Astrocyte (in vitro differentiated cells and primary cell): ENCODE data around the gene PPP1R1A. TPM values are rescaled to one million over a fixed set of nuclear protein-coding genes. Genes with fewer than 3 reads are reported as not detected.

Source experiments
- DNase-seq: peaks from one replicate; pipeline ENCODE4 v3.0.0-alpha.2; 2010; ENCODE audit warnings: low read depth
- FAIRE-seq: peaks from 2 replicates; lab custom pipeline; 2011; peaks lifted over from hg19 to GRCh38; lab: Jason Lieb, UNC
- H2AFZ ChIP-seq: 2 replicates; pipeline ENCODE4 v1.6.0; 2012; ENCODE audit warnings: low read depth, low read length, inconsistent platforms
- H3K27ac ChIP-seq: 2 replicates; pipeline ENCODE4 v1.5.1; 2011; ENCODE audit warnings: low read depth, low read length, inconsistent platforms
- H3K27me3 ChIP-seq: 2 replicates; pipeline ENCODE4 v1.6.0; 2011; ENCODE audit warnings: low read length, inconsistent platforms; ENCODE audit not compliant: insufficient read depth
- H3K36me3 ChIP-seq: 2 replicates; pipeline ENCODE4 v1.5.1; 2011; ENCODE audit warnings: low read length, inconsistent platforms; ENCODE audit not compliant: insufficient read depth
- H3K4me1 ChIP-seq: 2 replicates; pipeline ENCODE4 v1.5.1; 2011; ENCODE audit warnings: low read length, inconsistent platforms; ENCODE audit not compliant: insufficient read depth
- H3K4me2 ChIP-seq: 2 replicates; pipeline ENCODE4 v1.6.0; 2012; ENCODE audit warnings: low read length, inconsistent platforms
- H3K4me3 ChIP-seq: 2 replicates; pipeline ENCODE4 v1.5.1; 2011; ENCODE audit warnings: low read depth, mild to moderate bottlenecking, low read length, inconsistent platforms; ENCODE audit not compliant: insufficient read depth
- H3K79me2 ChIP-seq: 2 replicates; pipeline ENCODE4 v1.6.0; 2012; ENCODE audit warnings: mild to moderate bottlenecking, low read length, inconsistent platforms; ENCODE audit not compliant: insufficient read depth
- H3K9ac ChIP-seq: 2 replicates; pipeline ENCODE4 v1.6.0; 2012; ENCODE audit warnings: mild to moderate bottlenecking, low read length, inconsistent platforms
- H3K9me3 ChIP-seq: 2 replicates; pipeline ENCODE4 v1.5.1; 2012; ENCODE audit warnings: low read depth, mild to moderate bottlenecking, low read length, inconsistent platforms; ENCODE audit not compliant: insufficient read depth
- H4K20me1 ChIP-seq: 2 replicates; pipeline ENCODE4 v1.6.0; 2012; ENCODE audit warnings: low read length, inconsistent platforms; ENCODE audit not compliant: insufficient read depth
- H3K27ac Mint-ChIP-seq: one replicate; pipeline ENCODE4 v1.8.0; 2021; ENCODE audit warnings: mild to moderate bottlenecking, mixed read lengths; ENCODE audit not compliant: unreplicated experiment
- H3K27me3 Mint-ChIP-seq: one replicate; pipeline ENCODE4 v1.8.0; 2021; ENCODE audit warnings: low read depth, mixed read lengths; ENCODE audit not compliant: unreplicated experiment
- H3K36me3 Mint-ChIP-seq: one replicate; pipeline ENCODE4 v1.8.0; 2021; ENCODE audit warnings: low read depth, mixed read lengths; ENCODE audit not compliant: unreplicated experiment
- H3K4me1 Mint-ChIP-seq: one replicate; pipeline ENCODE4 v1.8.0; 2021; ENCODE audit warnings: low read depth, mixed read lengths; ENCODE audit not compliant: unreplicated experiment
- H3K4me3 Mint-ChIP-seq: one replicate; pipeline ENCODE4 v1.8.0; 2021; ENCODE audit warnings: mild to moderate bottlenecking, moderate library complexity, mixed read lengths; ENCODE audit not compliant: unreplicated experiment
- H3K9me3 Mint-ChIP-seq: one replicate; pipeline ENCODE4 v1.8.0; 2021; ENCODE audit warnings: mild to moderate bottlenecking, mixed read lengths; ENCODE audit not compliant: unreplicated experiment
- EZH2 ChIP-seq: IDR thresholded peaks from 2 replicates; pipeline ENCODE4 v1.6.1; 2012; ENCODE audit warnings: mild to moderate bottlenecking, low read length, inconsistent platforms; ENCODE audit not compliant: insufficient read depth
- total RNA-seq: library from RNA; stranded (reverse); gene quantifications from 2 replicates; pipeline ENCODE4 v1.2.1, GENCODE V29; 2021
- TF ChIP-seq, protein P1 (sequence below): IDR thresholded peaks from 2 replicates; pipeline ENCODE4 v1.5.1; 2011; ENCODE audit warnings: low read depth, mild to moderate bottlenecking, inconsistent platforms, low read length, moderate library complexity; ENCODE audit not compliant: insufficient read depth

PPP1R1A gene
- total RNA-seq, 1 donor from 2014 or later: 0.52 TPM

DNA sequence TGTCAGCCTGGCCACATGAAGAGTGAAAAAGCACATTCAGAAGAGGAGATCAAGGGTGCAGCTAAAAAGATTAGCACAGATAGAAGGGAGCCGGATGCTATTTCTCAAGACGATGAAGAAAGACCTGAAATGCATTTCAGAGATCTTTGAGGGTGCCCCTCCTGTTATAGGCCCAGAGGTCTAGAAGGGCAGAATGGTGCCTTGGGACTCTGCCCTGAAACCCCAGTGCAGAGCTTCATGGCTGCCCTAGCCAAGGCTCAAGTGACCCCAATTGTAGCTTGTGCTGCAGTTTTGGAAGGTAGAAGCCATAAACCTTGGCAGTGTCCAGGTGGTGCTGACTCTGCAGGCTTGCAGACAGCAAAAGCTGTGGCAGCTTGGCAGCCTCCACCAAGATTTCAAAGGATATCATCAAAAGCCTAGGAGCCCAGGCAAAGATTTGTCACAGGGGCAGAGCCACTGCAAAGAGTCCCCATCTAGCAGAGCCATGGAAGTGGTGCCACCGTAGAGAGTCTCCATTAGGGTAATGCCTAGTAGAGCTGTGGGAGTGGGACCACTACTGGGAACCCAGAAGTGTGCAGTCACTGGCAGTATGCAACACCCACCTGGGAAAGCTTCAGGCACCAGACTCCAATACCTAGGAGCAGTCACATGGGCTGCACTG is 39.9 kb upstream of the PPP1R1A start:
- no peak overlapping the region for H3K4me2 ChIP-seq
- H3K36me3 Mint-ChIP-seq: no peaks in the 10 kb centered on the region
- H3K4me1 ChIP-seq: no peaks in the 10 kb centered on the region
- H3K4me3 ChIP-seq: no peak overlapping the region
- no peak overlapping the region for H3K9ac ChIP-seq
- no peak overlapping the region for H3K27ac ChIP-seq
- peaks cover 13% of the 10 kb centered on the region for H3K27me3 Mint-ChIP-seq
- H3K4me3 Mint-ChIP-seq: no peak overlapping the region
- no peak for FAIRE-seq
- H4K20me1 ChIP-seq: no peaks in the 10 kb centered on the region
- no peak overlapping the region for H2AFZ ChIP-seq
- peaks cover 12% of the 10 kb centered on the region for H3K9me3 Mint-ChIP-seq
- no peaks in the 10 kb centered on the region for H3K36me3 ChIP-seq
- H3K79me2 ChIP-seq: no peaks in the 10 kb centered on the region
- H3K9me3 ChIP-seq: no peaks in the 10 kb centered on the region
- no peak for TF ChIP-seq EZH2
- TF ChIP-seq, protein P1, sequence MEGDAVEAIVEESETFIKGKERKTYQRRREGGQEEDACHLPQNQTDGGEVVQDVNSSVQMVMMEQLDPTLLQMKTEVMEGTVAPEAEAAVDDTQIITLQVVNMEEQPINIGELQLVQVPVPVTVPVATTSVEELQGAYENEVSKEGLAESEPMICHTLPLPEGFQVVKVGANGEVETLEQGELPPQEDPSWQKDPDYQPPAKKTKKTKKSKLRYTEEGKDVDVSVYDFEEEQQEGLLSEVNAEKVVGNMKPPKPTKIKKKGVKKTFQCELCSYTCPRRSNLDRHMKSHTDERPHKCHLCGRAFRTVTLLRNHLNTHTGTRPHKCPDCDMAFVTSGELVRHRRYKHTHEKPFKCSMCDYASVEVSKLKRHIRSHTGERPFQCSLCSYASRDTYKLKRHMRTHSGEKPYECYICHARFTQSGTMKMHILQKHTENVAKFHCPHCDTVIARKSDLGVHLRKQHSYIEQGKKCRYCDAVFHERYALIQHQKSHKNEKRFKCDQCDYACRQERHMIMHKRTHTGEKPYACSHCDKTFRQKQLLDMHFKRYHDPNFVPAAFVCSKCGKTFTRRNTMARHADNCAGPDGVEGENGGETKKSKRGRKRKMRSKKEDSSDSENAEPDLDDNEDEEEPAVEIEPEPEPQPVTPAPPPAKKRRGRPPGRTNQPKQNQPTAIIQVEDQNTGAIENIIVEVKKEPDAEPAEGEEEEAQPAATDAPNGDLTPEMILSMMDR: no peak
- no peaks in the 10 kb centered on the region for H3K4me1 Mint-ChIP-seq
- DNase-seq: no peak
- no peaks in the 10 kb centered on the region for H3K27me3 ChIP-seq
- H3K27ac Mint-ChIP-seq: no peak overlapping the region

DNA sequence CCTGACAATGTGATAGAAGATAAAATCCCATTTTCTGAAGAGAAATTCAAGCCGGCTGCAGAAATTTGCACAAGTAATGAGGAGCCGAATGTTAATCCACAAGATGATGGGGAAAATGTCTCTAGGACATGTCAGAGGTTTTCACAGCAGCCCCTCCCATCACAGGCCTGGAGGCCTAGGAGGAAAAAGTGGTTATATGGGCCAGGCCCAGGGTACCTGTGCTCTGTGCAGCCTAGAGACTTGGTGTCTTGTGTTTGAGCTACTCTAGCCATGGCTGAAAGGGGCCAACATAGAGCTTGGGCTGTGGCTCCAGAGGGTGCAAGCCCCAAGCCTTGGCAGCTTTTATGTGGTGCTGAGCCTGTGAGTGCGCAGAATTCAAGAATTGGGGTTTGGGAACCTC is 38.8 kb upstream of the PPP1R1A start:
- H3K4me1 ChIP-seq: no peaks in the 10 kb centered on the region
- Mint-ChIP-seq H3K27me3 (peaks cover 4% of the 10 kb centered on the region), H3K4me1 (no peaks in the 10 kb centered on the region), H3K4me3 (no peak overlapping the region), H3K36me3 (no peaks in the 10 kb centered on the region), H3K27ac (no peak overlapping the region), H3K9me3 (peaks cover 12% of the 10 kb centered on the region)
- no peaks in the 10 kb centered on the region for H3K27me3 ChIP-seq
- TF ChIP-seq EZH2: no peak
- TF ChIP-seq, protein P1: no peak
- no peaks in the 10 kb centered on the region for H3K36me3 ChIP-seq
- H3K4me2 ChIP-seq: no peak overlapping the region
- H4K20me1 ChIP-seq: no peaks in the 10 kb centered on the region
- FAIRE-seq (no peak), DNase-seq (no peak)
- no peak overlapping the region for H3K4me3 ChIP-seq
- H3K9me3 ChIP-seq: no peaks in the 10 kb centered on the region
- H3K9ac ChIP-seq: no peak overlapping the region
- no peak overlapping the region for H2AFZ ChIP-seq
- H3K79me2 ChIP-seq: no peaks in the 10 kb centered on the region
- no peak overlapping the region for H3K27ac ChIP-seq

DNA sequence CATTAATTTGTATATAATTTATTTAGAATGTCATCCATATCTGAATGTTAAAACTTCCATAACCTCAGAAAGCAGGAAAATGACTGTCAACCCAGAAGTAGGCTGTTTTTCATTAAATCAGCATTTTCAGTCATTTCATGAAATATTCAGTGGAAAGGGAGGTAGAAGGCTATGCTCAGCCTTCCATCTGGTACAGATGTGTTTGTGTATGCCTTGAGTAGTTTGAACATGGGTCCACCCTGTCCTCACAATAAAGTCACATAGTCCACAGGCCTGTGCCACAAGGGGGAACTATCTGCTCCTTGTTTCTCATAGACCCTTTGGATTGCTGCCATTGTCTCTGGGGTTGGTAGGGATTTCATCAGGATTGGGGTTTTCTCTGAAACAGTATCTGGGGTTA is 37.1 kb upstream of the PPP1R1A start:
- no peaks in the 10 kb centered on the region for H3K36me3 Mint-ChIP-seq

More for the DNA sequence above, 37.1 kb upstream of the PPP1R1A start:
- no peak for FAIRE-seq
- no peaks in the 10 kb centered on the region for H3K9me3 ChIP-seq
- no peaks in the 10 kb centered on the region for H3K4me1 ChIP-seq
- Mint-ChIP-seq H3K27ac (no peak overlapping the region), H3K9me3 (peaks cover 12% of the 10 kb centered on the region), H3K4me1 (no peaks in the 10 kb centered on the region), H3K4me3 (no peak overlapping the region), H3K27me3 (peaks cover 6% of the 10 kb centered on the region)
- H2AFZ ChIP-seq: no peak overlapping the region
- H3K27ac ChIP-seq: no peak overlapping the region
- no peaks in the 10 kb centered on the region for H3K79me2 ChIP-seq
- no peaks in the 10 kb centered on the region for H4K20me1 ChIP-seq
- H3K4me2 ChIP-seq: no peak overlapping the region
- H3K27me3 ChIP-seq: peaks cover 2% of the 10 kb centered on the region
- no peak for TF ChIP-seq EZH2
- TF ChIP-seq, protein P1: no peak
- no peaks in the 10 kb centered on the region for H3K36me3 ChIP-seq
- H3K9ac ChIP-seq: no peak overlapping the region
- no peak overlapping the region for H3K4me3 ChIP-seq
- no peak for DNase-seq
